Nephron progenitor cell (in vitro differentiated cells): ENCODE measurements around the gene LHB.

ENCODE experiments used
- DNase-seq: peaks from one replicate; pipeline ENCODE4 v3.0.0; 2021
- H3K27ac Mint-ChIP-seq: 2 replicates; pipeline ENCODE4 v1.8.0; 2021; ENCODE audit warnings: mild to moderate bottlenecking, moderate library complexity, mixed read lengths
- H3K27me3 Mint-ChIP-seq: 2 replicates; pipeline ENCODE4 v1.8.0; 2021; ENCODE audit warnings: mild to moderate bottlenecking, low read depth, mixed read lengths; ENCODE audit not compliant: poor library complexity
- H3K36me3 Mint-ChIP-seq: 2 replicates; pipeline ENCODE4 v1.8.0; 2021; ENCODE audit warnings: low read depth, mixed read lengths
- H3K4me1 Mint-ChIP-seq: 2 replicates; pipeline ENCODE4 v1.8.0; 2021; ENCODE audit warnings: mixed read lengths
- H3K4me3 Mint-ChIP-seq: 2 replicates; pipeline ENCODE4 v1.8.0; 2021; ENCODE audit warnings: mild to moderate bottlenecking, moderate library complexity, mixed read lengths
- H3K9me3 Mint-ChIP-seq: 2 replicates; pipeline ENCODE4 v1.8.0; 2021; ENCODE audit warnings: mild to moderate bottlenecking, moderate library complexity, mixed read lengths
- CTCF ChIP-seq: fragments of 200-600 bp; sonication (generic); IDR thresholded peaks from 2 replicates; pipeline ENCODE4 v1.5.0; 2021; ENCODE audit warnings: antibody characterized with exemption

The LHB gene

GRCh38 chr19:49004964-49005614, 11.8 kb downstream of the LHB start:
- TF ChIP-seq CTCF = no peak
- Mint-ChIP-seq H3K4me3 (no peak overlapping the region), H3K36me3 (peaks cover 44% of the 10 kb centered on the region), H3K4me1 (no peaks in the 10 kb centered on the region), H3K9me3 (no peaks in the 10 kb centered on the region), H3K27ac (no peak overlapping the region), H3K27me3 (no peaks in the 10 kb centered on the region)
- no peak for DNase-seq

GRCh38 chr19:49004133-49004532, 12.8 kb downstream of the LHB start:
- H3K36me3 Mint-ChIP-seq = peaks cover 50% of the 10 kb centered on the region

GRCh38 chr19:48999481-49000325, 17.2 kb downstream of the LHB start:
- TF ChIP-seq CTCF = peak; percentile 74
- H3K36me3 Mint-ChIP-seq = peaks cover 31% of the 10 kb centered on the region
- H3K4me3 Mint-ChIP-seq = no peak overlapping the region
- H3K4me1 Mint-ChIP-seq = peaks cover 8% of the 10 kb centered on the region
- DNase-seq = peak; percentile 80
- H3K27me3 Mint-ChIP-seq = no peaks in the 10 kb centered on the region
- peak overlapping the region; percentile 74 for H3K27ac Mint-ChIP-seq
- no peaks in the 10 kb centered on the region for H3K9me3 Mint-ChIP-seq

More at GRCh38 chr19:49004133-49004532, 12.8 kb downstream of the LHB start:
- Mint-ChIP-seq H3K4me1 (no peaks in the 10 kb centered on the region), H3K27ac (no peak overlapping the region), H3K4me3 (no peak overlapping the region), H3K9me3 (no peaks in the 10 kb centered on the region), H3K27me3 (no peaks in the 10 kb centered on the region)
- TF ChIP-seq CTCF = no peak
- no peak for DNase-seq

GRCh38 chr19:48997972-48998371, 18.9 kb downstream of the LHB start:
- Mint-ChIP-seq H3K4me3 (no peak overlapping the region), H3K27me3 (no peaks in the 10 kb centered on the region), H3K9me3 (no peaks in the 10 kb centered on the region), H3K4me1 (peaks cover 21% of the 10 kb centered on the region), H3K27ac (no peak overlapping the region), H3K36me3 (peaks cover 14% of the 10 kb centered on the region)
- TF ChIP-seq CTCF = peak; percentile 54
- peak; percentile 75 for DNase-seq

GRCh38 chr19:48994035-48994386, 22.9 kb downstream of the LHB start:
- no peaks in the 10 kb centered on the region for H3K27me3 Mint-ChIP-seq
- H3K4me1 Mint-ChIP-seq = peaks cover 43% of the 10 kb centered on the region
- H3K36me3 Mint-ChIP-seq = peaks cover 18% of the 10 kb centered on the region
- H3K27ac Mint-ChIP-seq = peak overlapping the region; percentile 96
- no peak for DNase-seq
- TF ChIP-seq CTCF = no peak
- no peaks in the 10 kb centered on the region for H3K9me3 Mint-ChIP-seq
- H3K4me3 Mint-ChIP-seq = peak overlapping the region; percentile 98
